Renal pelvis (tissue), 4 donors: ENCODE measurements around the gene GAS7. TPM values are rescaled to one million over a fixed set of nuclear protein-coding genes. Genes with fewer than 3 reads are reported as not detected.
"Not testable (repeated sequence)": the region's sequence is repeated elsewhere in the genome, so short reads cannot be mapped to it uniquely, and the experiment has no call there.

ENCODE experiments used
- DNase-seq: peaks from one replicate; pipeline ENCODE4 v3.0.0-alpha.2; 2013
- polyA plus RNA-seq, 3 donors: library from polyadenylated mRNA; unstranded; fragments of 120-200 nt; gene quantifications; one replicate each; pipeline ENCODE4 v1.2.1, GENCODE V29; 2013; ENCODE audit not compliant: insufficient read length in 3 of 3

GAS7 gene
- polyA plus RNA-seq, 3 donors, result 13.5 to 16.5 (median 15.6) TPM

DNA sequence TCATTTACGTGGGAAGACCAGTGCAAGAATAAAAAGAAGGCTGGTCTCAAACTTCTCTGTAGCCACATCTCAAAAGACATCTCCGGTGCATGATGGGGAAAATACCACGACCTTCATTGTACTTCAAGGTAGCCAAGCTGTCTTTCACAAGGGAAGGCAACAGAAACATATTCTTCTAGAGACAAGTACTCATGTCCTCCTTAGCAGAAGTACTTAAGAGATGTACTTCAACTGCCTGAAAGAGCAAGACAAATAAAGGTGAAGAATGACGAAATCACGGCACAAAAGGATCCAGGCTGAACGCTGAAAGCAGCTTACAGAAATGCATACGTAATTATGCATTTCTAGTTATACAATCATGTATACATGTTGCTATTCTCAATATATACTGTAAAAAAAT lies 169.3 kb downstream of the GAS7 start:
- no peak for DNase-seq

DNA sequence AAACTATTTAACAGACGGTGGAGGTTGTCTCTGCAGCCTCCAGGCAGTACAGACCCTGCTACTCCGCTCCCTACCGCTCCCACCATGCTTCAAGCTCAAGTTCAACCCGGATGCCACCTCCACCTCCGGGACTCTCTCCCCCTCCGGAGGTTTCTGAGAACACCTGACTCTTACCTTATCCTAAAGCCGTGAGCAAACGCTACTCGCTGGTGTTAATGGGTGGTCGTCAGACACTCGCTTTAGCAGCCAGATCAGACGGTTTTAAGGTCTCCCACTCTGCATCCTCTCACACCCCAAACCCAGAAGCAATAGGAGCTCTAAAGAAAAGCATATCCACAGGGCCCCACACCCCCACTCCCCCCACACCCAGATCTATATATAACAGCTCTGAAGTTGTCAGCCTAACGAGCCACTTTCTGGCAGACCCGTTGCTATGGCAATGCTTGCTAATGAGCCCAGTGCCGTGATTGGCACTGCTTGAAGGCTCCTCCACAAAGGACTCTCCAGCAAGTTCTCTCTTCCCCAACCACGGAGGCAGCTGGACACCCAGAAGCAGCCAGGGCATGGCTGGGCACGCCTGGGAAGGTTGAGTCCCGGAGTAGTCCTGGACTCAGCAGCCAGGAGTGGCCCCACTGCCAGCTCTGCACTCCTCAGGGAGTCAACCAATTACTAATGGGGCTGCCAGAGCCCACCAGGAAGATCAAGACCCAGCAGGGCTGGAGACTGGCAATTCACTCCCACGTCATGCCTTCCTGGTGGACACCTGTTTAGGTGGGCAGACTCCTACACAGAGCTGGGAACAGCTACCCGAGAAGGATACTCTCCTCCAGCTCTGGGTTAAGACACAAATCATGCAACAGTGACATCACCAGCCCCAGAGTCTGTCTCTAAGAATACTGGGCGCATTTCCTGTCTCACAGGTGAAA lies 172.2 kb downstream of the GAS7 start:
- peak; percentile 57 for DNase-seq

DNA sequence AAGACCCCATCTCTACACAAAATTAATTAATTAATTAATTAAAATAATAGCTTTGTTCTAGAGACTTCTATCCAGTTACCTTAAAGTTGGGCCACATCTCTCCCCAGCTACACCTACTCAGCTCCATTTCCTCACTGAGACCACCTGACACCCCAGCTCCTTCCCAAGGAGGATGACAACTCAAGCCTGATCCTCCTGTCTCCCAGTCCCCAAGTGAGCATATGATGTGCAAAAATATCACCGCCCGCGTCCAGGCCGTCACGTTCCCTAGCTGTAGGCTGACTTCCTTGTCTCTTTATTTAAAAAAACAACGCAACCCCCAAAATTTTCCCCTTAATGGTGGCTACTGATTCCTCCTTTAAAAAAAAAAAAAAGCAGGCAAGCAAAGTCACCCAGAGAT lies 173.2 kb downstream of the GAS7 start:
- DNase-seq, result no peak

DNA sequence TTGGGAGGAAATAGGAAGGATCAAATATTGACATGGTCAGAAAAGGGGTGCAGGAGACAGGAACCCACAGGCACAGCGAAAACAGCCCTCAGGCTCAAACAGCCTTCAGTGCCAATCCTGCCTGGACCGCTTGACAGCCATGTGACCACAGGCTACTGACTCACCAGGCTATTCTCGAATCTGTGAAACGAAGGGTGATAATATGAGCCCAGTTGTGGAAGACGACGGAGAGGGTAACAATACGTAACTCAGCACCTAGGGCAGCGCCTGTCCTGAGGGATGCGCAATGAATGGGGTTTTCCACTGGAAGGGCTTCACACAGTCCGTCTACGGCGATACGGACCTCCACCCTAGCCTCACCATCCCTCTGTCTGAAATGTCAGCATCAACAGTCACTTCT lies 176.0 kb downstream of the GAS7 start:
- no peak for DNase-seq

DNA sequence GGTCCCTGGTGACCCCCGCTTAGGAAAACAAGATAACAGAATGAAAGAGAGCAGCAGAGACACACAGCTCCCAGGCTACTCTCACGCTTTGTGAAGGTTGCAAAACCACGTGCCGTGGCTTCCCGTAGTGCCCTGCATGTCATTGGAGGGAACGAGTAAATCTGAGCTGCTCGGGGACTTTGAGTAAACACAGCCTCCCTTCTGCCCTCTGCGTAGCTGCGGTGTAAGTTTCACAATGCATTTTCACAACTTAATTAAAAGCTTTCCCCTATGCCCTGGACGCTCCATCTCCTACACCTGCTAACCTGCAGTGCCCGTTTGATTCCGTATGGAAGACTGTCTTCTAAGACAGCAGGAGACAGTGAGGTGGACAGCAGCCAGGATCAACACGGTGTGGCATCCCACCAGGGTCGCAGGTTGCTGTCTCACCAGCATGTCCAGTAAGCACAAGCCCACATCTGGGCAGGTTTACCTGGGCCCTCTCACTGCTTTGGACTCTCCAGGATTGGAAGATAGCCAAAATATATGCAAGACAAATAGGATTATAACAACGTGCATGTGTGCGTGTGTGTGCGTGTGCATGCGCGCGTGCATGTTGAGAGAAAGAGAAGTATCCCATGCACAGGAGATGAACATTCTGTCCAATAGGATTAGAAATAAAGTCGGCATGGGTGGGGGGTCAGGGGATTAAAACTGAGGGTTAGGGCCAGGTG lies 177.0 kb downstream of the GAS7 start:
- peak; percentile 87 for DNase-seq

DNA sequence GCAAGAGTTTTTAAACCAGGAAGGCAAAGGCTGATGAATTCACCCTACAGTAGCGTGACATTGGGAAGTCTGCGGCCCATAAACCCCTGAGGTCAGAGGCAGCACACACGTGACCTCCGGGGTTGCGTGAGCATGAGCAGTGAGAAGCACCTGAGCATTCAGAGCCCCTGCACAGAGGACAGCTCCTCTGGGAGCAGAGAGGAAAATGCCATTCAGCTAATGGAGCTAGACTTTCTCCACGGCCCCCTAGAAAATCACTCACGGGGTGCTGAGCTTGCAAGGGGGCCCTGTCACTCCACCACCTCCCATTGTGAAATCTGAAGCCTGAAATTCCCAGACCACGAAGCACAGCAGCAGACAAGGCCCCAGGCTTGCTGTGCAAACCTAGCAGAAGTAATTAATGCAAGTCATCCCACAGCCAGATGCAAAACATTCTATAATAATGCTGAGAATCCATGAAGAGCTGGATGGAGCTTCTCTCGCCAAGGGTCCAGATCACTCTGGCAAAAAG lies 178.4 kb downstream of the GAS7 start:
- peak; percentile 38 for DNase-seq

DNA sequence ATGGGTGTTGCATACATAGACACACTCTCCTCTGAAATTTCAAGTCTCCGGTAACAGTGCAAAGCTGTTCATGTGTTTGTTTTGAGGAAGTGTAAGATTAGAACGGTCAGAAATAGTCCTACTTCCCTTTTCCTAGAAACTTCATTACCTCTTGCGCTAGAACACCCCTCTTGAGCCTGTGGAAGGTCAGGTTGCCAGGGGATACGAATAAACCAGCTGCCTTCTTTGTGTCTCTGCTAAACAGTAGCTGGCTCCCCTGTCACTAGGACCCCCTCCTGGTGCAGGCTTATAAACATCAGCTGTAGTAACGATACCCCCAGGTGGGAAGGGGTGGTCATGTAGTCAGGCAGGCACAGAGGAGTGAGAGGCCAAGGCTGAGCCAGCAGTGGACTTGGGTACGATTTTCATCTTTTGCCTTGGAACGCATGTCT lies 179.9 kb downstream of the GAS7 start:
- DNase-seq, result peak; percentile 48

DNA sequence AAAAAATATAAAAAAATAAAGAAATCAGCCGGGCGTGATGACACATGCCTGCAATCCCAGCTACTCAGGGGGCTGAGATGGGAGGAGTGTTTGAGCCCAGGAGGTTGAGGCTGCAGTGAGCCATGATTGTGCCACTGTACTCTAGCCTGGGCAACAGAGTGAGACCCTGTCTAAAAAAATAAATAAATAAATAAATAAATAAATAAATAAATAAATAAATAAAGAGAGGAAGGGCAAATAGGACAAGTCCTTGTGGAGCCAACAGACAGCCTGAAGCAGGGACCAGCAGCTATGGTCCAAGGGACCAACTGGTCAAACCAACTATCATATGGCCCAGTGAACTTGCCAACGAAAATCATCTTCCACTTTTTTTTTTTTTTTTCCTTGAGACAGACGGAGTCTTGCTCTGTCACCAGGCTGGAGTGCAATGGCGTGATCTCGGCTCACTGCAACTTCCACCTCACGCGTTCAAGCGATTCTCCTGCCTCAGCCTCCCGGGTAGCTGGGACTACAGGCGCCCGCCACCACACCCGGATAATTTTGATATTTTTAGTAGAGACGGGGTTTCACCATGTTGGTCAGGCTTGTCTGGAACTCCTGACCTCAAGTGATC lies 181.3 kb downstream of the GAS7 start:
- DNase-seq, result not testable (repeated sequence)

DNA sequence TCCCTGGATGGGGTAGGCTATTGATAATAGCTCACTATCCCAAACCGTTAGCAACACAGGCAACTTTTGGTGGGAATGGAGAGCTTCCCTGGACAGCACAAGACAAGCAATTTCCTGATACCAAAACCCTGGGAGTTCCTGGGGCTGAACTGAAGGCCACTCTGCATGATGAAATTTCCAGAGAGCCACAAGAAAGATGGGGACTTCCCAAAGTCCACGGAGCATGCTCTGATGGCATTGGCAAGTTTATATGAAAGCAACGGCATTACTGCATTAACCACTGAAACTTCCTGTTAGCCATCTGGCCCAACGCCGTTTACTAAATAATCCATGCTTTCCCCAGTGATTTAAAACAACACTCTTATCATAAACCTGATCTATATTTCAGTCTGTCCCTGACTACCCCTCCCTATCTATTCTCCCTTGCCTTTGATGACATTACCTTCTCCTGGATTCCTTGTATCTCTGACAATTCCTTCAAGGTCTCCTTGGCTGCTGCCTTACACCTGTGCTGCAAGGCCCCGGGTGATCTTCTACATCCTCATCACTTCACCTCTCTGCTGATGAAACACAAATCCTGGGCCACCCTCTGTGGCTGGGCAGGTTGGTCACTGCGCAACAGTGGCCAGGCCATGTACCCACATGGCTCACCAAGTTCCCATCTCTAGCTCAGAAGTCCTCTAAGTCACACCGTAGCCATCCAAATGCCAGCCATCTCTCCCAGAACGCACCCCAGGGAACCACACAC lies 184.9 kb downstream of the GAS7 start:
- DNase-seq, result no peak

DNA sequence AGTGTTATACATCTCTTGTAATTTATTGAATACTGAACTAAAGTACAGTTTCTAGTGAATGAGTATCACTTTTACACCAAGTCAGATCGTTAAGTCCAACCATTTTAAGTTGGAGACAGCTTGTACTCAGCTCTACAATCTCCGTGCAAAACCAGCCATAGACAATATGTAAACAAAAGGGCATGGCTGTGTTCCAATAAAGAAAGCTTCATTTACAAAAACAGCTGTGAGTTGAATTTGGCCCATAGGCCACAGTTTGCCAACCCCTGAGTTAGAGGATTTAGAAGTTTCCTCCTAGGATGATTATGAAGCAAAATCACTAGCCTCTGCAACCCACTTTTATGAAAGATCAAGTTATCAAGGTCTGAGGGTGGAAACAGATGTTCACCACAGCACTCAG lies 187.7 kb downstream of the GAS7 start:
- no peak for DNase-seq

DNA sequence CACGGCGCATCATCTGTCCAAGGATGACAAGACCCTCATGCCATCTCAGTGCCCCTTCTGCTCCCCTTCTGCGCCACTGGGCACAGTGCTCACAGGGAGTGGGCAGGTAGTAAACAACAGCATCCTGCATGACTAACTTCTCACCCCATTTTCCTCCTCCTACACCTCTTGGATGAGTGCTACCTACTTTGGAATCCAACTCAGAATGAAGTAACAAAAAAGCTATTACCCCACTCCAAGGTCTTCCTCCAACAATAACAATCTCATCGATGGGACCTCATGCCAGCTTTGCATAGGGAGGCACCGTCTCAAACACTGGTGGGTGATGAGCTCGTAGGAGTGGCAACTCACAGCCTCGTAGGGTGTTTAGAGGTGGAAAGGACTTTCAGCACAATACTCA lies 194.7 kb downstream of the GAS7 start:
- no peak for DNase-seq

DNA sequence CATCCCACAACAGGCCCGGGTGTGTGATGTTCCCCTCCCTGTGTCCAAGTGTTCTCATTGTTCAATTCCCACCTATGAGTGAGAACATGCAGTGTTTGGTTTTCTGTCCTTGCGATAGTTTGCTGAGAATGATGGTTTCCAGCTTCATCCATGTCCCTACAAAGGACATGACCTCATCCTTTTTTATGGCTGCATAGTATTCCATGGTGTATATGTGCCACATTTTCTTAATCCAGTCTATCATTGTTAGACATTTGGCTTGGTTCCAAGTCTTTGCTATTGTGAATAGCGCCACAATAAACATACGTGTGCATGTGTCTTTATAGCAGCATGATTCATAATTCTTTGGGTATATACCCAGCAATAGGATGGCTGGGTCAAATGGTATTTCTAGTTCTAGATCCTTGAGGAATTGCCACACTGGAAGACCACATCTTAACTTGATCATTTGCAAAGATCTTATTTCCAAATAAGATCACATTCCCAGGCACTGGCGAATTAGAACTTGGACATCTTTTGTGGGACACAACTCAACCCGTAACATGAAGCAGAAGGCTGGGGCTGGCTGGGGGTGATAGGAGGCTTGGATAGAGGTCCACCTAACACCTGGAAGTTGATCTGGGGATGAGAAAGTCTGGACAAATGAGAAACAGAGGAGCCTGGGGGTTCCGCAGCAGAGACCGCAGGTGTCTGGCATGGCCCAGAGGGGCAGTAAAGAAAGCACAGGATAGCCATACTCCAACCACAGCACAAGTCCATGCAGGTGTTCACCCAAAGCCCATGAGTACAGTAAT lies 195.6 kb downstream of the GAS7 start:
- DNase-seq, result not testable (repeated sequence)

DNA sequence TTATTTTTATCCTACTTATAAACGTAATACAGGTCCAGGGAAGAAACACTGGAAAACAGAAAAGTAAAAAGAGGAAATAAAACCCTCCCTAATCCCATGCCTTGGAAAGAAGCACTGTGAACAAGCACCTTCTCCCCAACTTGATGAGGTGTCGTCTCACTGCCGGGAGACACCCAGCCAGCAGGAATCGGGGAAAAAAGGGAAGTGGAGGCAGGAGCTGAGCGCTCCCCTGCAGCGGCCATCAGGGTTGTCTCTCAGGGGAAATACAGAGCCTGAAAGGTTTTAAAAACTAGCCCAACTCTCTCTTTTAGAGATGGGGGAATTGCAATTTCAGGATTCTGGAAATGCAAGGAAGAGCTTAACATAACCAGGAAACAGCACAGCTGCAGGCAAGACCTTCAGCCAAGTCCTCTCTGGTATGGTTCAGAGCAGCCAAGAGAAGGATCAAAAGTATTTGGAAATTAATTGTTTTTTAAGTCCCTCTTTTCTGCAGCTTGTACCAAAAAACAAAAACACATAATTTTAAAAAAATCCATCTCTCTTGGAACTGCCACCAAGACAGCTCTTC lies 197.0 kb downstream of the GAS7 start:
- DNase-seq, result no peak

DNA sequence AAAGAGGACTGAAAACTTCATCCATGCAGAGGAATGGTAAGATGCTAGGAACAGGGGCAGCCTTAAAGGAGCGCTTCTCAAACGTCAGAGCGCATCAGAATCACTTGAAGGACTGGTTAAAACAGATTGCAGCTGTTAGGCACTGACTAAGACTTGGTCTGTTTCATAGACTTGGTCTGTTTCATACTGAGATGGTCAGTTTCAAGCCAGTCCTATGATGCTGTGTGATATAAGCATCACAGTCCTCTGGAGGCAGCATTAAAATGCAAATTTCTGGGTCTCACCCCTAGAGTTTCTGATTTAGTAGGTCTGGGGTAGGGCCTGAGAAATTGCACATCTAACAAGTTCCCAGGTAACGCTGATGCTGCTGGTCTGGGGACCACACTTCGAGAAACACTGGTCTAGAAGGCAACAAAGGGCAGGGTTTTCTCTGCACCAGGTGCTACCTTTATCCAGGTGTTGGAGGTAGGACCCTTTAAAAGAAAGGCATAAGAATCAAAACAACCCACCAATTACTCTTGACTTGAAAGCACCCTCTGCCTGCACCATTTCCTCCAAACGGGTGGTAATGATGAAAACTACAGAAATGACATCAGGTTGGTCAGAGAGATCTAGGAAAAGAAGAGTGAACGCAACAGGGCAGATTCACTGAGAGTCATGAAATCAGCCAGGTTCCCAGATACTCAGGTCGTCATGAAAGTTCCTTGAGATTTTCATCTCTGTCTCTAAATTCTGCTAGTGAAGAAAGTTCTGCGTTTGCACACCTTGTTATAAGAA lies 198.3 kb downstream of the GAS7 start:
- DNase-seq, result no peak

DNA sequence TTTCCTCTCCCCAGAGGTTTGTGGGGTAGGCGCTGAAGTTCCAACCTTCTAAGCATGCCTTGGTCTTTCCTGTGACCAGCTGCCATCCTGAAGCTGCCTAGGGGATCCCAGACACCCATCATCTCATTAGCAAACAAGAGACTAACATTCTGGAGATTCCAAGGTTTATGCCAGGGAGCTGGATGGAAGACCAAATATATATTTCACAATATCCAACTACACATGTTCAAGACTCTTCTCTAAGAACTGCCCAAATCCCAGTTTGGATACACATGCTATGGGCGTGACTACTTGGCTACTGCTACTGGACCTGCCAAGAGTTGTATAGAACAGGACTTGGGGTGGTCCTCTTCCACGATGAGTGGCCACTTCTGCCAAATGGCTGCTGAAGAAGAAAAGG lies 200.3 kb downstream of the GAS7 start:
- DNase-seq, result no peak

DNA sequence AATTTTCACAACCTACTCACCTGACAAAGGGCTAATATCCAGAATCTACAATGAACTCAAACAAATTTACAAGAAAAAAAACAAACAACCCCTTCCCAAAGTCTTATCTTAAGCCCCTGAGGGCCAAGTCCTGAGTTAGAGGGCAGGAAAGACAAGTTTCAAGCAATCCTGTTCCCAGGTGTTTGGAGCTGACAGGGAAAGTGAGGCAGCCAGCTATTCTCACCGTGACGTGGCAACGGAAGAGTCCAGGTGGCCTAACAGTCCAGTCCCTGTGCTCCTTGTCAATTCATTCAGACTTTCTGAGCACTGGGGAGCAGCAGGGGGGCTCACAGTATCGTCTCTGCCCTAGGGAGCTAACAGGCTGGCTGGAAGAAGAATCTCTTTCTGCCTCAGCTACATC lies 203.6 kb downstream of the GAS7 start:
- no peak for DNase-seq

DNA sequence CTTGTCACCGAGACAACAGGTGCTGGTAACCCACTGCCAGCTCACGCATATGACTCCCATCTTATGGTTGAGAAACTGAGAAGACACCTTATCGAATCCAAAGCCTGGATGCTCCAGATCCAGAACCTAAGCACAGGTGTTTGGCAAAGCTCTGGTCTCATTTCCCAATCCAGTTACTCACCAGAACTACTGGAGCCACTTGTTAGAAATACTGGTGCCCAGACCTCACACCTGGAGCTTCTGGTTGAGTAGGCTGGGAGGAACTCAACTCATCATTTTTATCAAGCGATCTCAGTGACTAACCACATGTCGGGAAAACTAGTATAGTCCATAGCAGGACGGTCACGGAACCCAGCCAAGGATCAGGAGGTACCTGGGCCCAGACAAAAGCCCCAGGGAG lies 206.6 kb downstream of the GAS7 start:
- DNase-seq, result no peak

DNA sequence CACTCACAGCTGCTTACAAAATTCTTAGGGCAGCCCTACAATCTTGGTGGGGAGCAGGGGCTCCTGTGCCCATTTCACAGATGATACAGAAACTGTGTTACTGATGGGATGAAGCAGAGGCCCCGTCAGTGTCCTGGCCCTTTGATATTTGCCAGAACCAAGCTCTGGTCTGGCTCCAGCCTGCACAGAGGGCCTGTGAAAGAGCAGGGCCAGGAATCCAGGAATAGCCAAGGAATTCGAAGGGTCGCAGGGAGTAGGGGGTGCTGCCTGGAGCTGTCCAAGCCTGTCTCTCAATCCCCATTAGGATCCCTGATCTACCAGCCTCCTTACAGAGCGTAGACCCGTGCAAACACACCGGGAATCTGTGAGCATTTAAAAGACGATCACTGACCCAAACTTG lies 207.1 kb downstream of the GAS7 start:
- DNase-seq, result no peak

DNA sequence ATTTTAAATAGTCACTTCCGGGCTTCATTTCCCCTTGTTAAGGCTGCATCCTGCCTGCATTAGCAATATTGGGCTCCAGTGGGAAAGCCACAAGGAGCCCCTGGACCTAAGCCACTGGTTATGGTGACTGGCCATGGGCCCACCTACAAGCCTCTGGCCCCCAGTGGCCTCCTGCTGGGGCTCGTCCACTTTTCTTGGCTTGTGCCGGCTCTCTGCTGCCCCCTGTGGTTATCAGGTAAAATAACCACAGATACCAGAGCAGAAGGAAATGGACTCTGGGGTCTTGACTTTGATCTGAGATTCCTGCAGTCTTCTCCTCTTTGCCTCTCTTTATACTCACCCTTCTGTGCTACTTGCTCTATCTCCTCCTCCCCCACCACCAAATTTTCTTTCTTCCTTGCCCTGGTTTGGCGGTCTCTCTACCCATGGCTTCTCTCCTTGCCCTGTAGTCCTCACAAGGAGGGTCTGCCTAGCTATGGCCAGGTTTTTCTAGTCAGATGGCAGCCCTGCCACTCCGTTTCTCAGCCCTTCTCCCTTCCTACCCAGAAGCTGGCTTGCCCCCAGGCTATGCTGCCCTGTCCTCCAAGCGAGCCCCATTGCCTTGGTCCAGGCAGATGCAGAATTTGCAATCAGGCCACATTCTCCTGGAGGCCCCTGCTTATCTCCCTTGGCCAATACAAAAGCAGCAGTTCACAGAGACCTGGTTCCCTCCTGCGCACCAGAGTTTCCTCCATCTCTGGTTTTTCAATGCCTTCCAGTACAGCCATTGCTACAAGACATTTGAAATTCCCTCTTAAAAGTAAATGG lies 210.4 kb downstream of the GAS7 start:
- DNase-seq, result no peak
